HG02870 (cell line): Measurements from ENCODE around the gene LPP.

Experiments used
- ATAC-seq: cut with Tn5 transposase; IDR thresholded peaks from one replicate; pipeline ENCODE4 v1.9.1; 2021; ENCODE audit warnings: mild to moderate bottlenecking, moderate library complexity; ENCODE audit not compliant: unreplicated experiment

The LPP gene

GRCh38 chr3:188533612-188534357 is 379.8 kb downstream of the LPP start:
- no peak for ATAC-seq

DNA sequence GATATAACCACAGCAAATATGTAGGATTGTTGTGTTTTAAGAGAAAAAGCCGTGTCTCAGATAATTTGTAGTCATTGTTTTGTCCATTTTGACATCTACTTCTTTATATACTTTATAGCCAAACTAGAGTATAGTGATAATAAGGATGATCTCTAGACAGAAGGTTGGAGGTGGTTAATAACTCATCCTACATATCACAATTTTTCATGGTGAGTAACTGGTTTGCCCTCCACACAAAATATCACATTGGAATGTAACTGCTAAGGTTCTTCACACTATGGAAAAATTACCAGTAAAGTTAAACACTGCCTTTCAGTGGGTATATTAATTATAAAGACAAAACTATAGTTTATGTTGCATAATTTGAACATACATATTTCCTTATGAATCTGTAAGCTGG is 380.7 kb downstream of the LPP start:
- no peak for ATAC-seq

DNA sequence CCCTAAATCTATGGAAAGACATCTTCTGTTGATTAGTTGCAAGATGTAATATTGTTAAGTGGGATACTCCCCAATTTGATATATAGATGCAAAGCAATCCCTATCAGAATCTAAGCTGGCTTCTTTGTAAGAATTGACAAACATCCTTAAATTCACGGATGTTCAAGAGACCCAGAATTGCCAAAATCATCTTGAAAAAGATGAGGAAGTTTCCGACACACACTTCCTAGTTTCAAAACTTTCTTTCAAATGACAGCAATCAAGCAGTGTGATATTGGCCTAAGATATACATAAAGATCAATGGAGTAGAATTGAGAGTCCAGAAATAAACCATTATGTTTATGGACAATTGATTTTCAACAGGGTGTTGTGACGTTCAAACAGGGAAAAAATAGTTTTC is 383.6 kb downstream of the LPP start:
- no peak for ATAC-seq

DNA sequence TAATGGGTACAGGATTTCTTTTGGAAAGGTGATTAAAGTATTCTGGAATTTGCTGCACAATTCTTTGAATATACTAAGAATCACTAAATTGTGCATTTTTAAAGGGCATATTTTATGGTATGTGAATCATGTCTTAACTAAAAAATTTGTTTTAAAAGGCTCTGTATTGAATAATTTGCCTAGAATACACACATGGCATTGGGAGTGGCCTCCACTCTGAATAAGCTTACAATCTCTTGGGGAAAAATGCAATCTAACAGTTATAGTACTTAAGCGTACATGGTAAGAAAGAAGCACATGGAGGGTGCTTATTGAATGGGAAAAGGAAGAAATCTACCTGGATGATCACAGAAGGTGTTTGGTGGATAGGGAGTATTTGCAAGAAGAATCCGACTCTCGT is 385.1 kb downstream of the LPP start:
- ATAC-seq = no peak

GRCh38 chr3:188539631-188540194 is 385.8 kb downstream of the LPP start:
- ATAC-seq = no peak

GRCh38 chr3:188542196-188542595 is 388.2 kb downstream of the LPP start:
- no peak for ATAC-seq

DNA sequence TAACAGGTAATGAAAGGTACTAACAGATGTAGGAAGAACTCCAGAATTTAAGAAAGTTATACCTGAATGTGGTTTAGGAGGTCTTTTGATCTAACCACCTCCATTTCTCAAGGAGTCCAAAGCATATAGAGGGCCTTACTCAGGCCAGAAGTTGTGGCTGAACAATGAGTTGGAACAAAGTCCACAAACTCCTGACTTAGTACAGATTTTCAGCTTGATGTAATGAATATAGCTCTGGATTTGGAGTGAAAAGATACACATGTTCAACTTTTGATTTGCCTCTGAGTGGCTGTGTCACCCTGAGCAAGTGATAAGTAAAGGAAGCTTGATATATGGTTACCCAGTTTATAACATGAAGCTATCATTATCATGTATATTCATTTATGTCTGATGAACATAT is 390.1 kb downstream of the LPP start:
- no peak for ATAC-seq

GRCh38 chr3:188546835-188547670 is 393.1 kb downstream of the LPP start:
- no peak for ATAC-seq

GRCh38 chr3:188553569-188553968 is 399.6 kb downstream of the LPP start:
- no peak for ATAC-seq

DNA sequence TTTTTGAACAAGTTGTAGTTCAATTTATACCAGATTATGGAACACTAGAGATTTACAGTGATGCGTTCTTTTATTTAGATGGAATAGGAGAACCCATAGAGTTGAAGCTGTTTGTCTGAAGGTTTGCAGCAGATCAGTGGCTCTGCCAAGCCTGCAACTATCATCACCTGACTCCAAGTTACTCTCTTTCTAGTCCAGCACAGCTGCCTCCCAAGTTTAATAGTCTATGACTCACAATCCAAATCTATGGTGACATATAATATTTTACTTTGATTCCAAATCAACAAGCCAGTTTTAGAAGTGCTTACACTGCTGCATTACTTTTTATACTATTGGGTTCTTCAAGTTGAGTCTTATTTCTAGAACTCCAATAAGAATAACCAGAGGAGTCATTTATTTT is 400.4 kb downstream of the LPP start:
- ATAC-seq = no peak

DNA sequence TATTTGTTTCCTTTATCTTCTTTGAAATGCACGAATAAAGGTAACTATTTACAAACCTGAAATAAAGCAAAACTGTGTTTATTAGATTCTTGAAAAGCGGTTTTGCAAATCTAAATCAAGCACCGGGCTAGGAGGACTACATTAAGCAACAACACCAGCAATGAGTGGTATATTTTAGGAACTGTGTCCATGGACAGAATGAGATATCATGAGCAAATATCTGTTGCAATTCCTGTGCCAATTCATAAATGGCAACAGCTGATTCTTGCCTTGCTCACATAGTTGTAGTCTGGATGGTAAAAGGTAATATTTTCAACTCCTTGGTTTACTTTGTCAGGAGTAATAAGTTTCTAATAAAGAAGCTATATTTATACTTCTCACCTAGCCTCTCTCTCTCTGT is 403.3 kb downstream of the LPP start:
- no peak for ATAC-seq

DNA sequence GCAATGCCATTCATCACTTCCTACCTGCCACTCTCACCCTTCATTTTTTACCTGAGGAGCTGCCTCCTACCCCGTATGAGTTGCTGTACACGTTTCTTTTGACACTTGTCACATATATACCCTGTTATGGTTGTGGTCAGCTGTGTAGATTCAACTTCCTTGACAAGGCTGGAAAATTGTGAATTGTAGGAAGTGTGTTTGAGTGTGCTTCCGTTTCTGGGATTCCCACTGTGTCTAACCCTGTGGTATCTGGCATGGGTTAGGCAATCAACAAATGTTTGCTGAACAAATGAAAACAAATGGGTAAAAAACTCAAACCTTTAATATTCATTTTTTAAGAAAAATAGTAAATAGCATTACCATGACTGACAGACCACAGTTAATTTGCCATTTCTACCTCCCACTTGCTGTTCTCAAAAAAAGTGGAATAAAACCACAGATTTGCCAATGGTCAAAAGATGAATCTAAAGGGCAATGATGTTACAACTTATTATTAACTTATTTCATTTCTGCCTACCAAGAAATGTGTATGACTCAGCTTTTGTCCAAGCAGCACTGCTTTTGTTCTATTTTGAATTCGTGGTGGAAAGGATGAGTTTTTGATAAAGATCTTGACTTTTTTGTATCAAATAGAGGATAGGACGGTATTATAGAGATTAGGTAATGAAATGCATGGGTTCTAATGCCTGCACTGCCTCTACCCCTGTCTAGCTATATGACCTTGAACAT is 404.6 kb downstream of the LPP start:
- no peak for ATAC-seq

GRCh38 chr3:188559072-188559429 is 405.1 kb downstream of the LPP start:
- ATAC-seq = no peak

DNA sequence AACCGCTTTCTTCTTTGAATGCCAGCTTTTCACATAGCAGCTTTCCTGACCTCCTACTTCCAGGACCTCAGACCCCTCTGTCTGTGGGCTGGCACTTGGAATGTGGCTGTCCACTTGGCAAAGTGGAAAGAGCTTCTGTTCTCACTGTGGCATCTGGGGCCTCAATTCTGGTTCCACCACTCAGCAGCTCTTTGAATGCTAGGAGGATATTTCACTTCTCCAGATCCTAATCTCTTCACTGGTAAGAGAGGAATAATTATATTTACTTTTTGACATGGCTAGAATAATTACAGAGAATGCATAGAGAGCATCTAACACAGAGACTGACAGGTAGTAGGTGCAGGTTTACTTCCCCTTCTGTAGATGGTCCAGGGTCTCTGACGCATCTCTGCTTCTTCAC is 405.9 kb downstream of the LPP start:
- ATAC-seq = no peak

GRCh38 chr3:188562144-188562543 is 408.2 kb downstream of the LPP start:
- ATAC-seq = no peak

- no peak for ATAC-seq
Observed at GRCh38 chr3:188567478-188568195, 413.7 kb downstream of the LPP start.

- ATAC-seq = no peak
Observed at GRCh38 chr3:188568736-188569135, 414.8 kb downstream of the LPP start.

- ATAC-seq = no peak
Observed at GRCh38 chr3:188571531-188572095, 417.7 kb downstream of the LPP start.

- ATAC-seq = no peak
Observed at GRCh38 chr3:188573291-188573940, 419.5 kb downstream of the LPP start.

DNA sequence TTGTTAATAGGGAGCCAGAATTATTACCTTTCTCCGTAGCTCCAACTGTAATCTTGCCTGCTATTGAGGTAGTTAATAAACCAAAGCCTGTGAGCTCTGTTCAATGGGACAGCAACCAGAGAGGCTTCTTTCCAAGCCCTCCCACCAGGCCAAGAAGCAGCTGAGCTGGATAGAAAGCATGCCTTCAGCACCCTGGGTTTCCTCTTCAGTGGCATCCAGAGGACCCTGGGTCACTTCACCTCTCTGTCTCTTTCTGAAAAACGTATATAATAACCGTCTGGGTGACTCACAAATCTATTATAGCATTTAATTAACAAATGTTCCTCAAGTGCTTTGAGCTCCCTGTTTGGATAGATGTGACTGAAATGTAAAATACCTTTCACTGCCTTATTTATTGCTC is 420.0 kb downstream of the LPP start:
- no peak for ATAC-seq
